Endodermal cell (in vitro differentiated cells): Measurements from ENCODE around the gene CACNB1. TPM values are rescaled to one million over a fixed set of nuclear protein-coding genes. Genes with fewer than 3 reads are reported as not detected.
"Not testable (repeated sequence)": the region's sequence is repeated elsewhere in the genome, so short reads cannot be mapped to it uniquely, and the experiment has no call there.

ENCODE experiments used
- DNase-seq: peaks from one replicate; pipeline ENCODE4 v3.0.0-alpha.2; 2017
- H3K27ac ChIP-seq: 2 replicates; pipeline ENCODE4 v1.5.1; 2013; ENCODE audit warnings: mild to moderate bottlenecking, low read depth, low read length, moderate library complexity
- H3K27me3 ChIP-seq: 2 replicates; pipeline ENCODE4 v1.6.1; 2013; ENCODE audit warnings: mild to moderate bottlenecking, low read length, moderate library complexity; ENCODE audit not compliant: insufficient read depth, control insufficient read depth, poor library complexity, severe bottlenecking
- H3K36me3 ChIP-seq: 2 replicates; pipeline ENCODE4 v1.7.0; 2013; ENCODE audit warnings: mild to moderate bottlenecking, low read length, moderate library complexity; ENCODE audit not compliant: control insufficient read depth, insufficient read depth
- H3K4me1 ChIP-seq: one replicate; pipeline ENCODE4 v1.7.0; 2013; ENCODE audit warnings: low read length; ENCODE audit not compliant: control insufficient read depth, insufficient read depth
- H3K4me3 ChIP-seq: 2 replicates; pipeline ENCODE4 v1.5.1; 2013; ENCODE audit warnings: mild to moderate bottlenecking, low read length, moderate library complexity
- H3K9ac ChIP-seq: 2 replicates; pipeline ENCODE4 v1.6.1; 2013; ENCODE audit warnings: mild to moderate bottlenecking, low read length, moderate library complexity; ENCODE audit not compliant: poor library complexity, severe bottlenecking; ENCODE audit errors: extremely low read depth
- H3K9me3 ChIP-seq: 2 replicates; pipeline ENCODE4 v1.6.1; 2013; ENCODE audit warnings: mild to moderate bottlenecking, low read length, moderate library complexity; ENCODE audit not compliant: control insufficient read depth
- H3K27ac Mint-ChIP-seq: 2 replicates; pipeline ENCODE4 v1.8.0; 2020; ENCODE audit warnings: mixed read lengths
- H3K27me3 Mint-ChIP-seq: 2 replicates; pipeline ENCODE4 v1.8.0; 2021; ENCODE audit warnings: mild to moderate bottlenecking, mixed read lengths; ENCODE audit not compliant: insufficient read depth
- H3K36me3 Mint-ChIP-seq: 2 replicates; pipeline ENCODE4 v1.8.0; 2020; ENCODE audit warnings: low read depth, mixed read lengths
- H3K4me1 Mint-ChIP-seq: 2 replicates; pipeline ENCODE4 v1.8.0; 2020; ENCODE audit warnings: mixed read lengths
- H3K4me3 Mint-ChIP-seq: 2 replicates; pipeline ENCODE4 v1.8.0; 2020; ENCODE audit warnings: mild to moderate bottlenecking, moderate library complexity, mixed read lengths
- H3K9me3 Mint-ChIP-seq: 2 replicates; pipeline ENCODE4 v1.8.0; 2020; ENCODE audit warnings: mild to moderate bottlenecking, mixed read lengths
- WGBS, 2 experiments: methylation state at CpG; one replicate each; pipeline versions ENCODE4 v1.1.5 to v1.1.7; 2013; ENCODE audit warnings: missing lambda C conversion rate in 2 of 2, mixed read lengths in 1 of 2; ENCODE audit not compliant: insufficient coverage in 1 of 2, insufficient read length in 1 of 2; 5-methylcytosine and 5-hydroxymethylcytosine counted together
- total RNA-seq, 2 donors: library from RNA; stranded (reverse); fragmentation: NEBNext Ultra II Directional in 1 of 2; extraction: Animal tissue kit (Norgen Biotek cat#: 25700) in 1 of 2; gene quantifications; 2 replicates in 1 of 2; 3 replicates in 1 of 2; pipeline ENCODE4 v1.2.1, GENCODE V29; 2021
- TF ChIP-seq, protein P1 (sequence below): fragments of 200-600 bp; sonication (generic); conservative IDR thresholded peaks from 2 replicates; pipeline ENCODE4 v1.5.0; 2021; ENCODE audit warnings: antibody characterized with exemption, mild to moderate bottlenecking

Gene CACNB1
- total RNA-seq, 2 donors from 2014 or later = 12.2 to 13.2 TPM

DNA sequence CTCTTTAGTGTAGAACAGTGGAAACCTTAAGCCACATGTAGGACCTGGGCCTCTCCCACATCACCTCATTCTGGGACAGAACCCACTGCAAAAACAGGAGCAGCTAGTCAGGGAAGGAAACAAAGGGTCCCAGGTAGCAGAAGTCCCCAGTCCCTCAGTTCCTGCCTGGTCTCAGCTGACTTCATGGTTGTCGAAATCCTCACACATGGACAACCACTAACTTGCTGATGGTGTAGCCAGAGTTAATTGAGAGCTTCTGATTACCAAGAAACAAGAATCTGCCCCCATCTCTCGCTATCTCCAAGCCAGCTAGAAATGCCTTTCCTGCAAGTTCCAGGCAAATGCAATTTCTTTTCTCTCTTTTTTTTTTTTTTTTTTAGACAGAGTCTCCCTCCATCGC is 28.0 kb downstream of the CACNB1 start:
- TF ChIP-seq, protein P1, sequence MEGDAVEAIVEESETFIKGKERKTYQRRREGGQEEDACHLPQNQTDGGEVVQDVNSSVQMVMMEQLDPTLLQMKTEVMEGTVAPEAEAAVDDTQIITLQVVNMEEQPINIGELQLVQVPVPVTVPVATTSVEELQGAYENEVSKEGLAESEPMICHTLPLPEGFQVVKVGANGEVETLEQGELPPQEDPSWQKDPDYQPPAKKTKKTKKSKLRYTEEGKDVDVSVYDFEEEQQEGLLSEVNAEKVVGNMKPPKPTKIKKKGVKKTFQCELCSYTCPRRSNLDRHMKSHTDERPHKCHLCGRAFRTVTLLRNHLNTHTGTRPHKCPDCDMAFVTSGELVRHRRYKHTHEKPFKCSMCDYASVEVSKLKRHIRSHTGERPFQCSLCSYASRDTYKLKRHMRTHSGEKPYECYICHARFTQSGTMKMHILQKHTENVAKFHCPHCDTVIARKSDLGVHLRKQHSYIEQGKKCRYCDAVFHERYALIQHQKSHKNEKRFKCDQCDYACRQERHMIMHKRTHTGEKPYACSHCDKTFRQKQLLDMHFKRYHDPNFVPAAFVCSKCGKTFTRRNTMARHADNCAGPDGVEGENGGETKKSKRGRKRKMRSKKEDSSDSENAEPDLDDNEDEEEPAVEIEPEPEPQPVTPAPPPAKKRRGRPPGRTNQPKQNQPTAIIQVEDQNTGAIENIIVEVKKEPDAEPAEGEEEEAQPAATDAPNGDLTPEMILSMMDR = no peak

DNA sequence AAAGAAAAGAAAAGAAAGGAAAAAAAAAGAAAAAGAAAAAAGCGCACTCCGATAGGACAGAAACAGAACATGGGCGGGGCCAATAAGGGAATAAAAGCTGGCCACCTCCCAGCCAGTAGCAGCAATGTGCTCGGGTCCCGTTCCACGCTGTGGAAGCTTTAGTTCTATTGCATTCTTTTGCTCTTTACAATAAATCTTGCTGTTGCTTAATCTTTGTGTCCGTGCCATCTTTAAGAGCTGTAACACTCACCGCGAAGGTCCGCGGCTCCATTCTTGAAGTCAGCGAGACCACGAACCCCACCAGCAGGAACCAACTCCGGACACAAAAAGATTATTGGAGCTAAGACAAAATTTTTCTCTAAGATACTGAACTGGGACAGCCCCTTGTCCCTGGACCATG is 28.4 kb downstream of the CACNB1 start:
- no peak for DNase-seq
- peaks cover 42% of the 10 kb centered on the region for H3K27me3 Mint-ChIP-seq
- H3K9me3 ChIP-seq = no peaks in the 10 kb centered on the region
- peaks cover 24% of the 10 kb centered on the region for H3K27me3 ChIP-seq
- no peak overlapping the region for H3K9ac ChIP-seq
- no peaks in the 10 kb centered on the region for H3K4me1 ChIP-seq
- TF ChIP-seq, protein P1 = no peak
- peaks cover 7% of the 10 kb centered on the region for H3K9me3 Mint-ChIP-seq
- H3K4me3 Mint-ChIP-seq = no peak overlapping the region
- H3K27ac ChIP-seq = no peak overlapping the region
- H3K36me3 ChIP-seq = no peaks in the 10 kb centered on the region
- no peak overlapping the region for H3K27ac Mint-ChIP-seq
- 95 to 97% methylated on average over 14 of the region's 14 CpGs for WGBS, 2 experiments
- H3K4me3 ChIP-seq = no peak overlapping the region
- H3K36me3 Mint-ChIP-seq = no peaks in the 10 kb centered on the region
- peaks cover 10% of the 10 kb centered on the region for H3K4me1 Mint-ChIP-seq

More for the DNA sequence above, 28.0 kb downstream of the CACNB1 start:
- Histone ChIP-seq H3K27ac (no peak overlapping the region), H3K36me3 (no peaks in the 10 kb centered on the region), H3K9ac (no peak overlapping the region), H3K4me3 (no peak overlapping the region), H3K27me3 (peaks cover 24% of the 10 kb centered on the region), H3K4me1 (no peaks in the 10 kb centered on the region), H3K9me3 (no peaks in the 10 kb centered on the region)
- Mint-ChIP-seq H3K27ac (no peak overlapping the region), H3K4me3 (no peak overlapping the region), H3K27me3 (peaks cover 40% of the 10 kb centered on the region), H3K4me1 (peaks cover 10% of the 10 kb centered on the region), H3K9me3 (peaks cover 7% of the 10 kb centered on the region), H3K36me3 (no peaks in the 10 kb centered on the region)
- no peak for DNase-seq
- WGBS, 2 experiments = 95 to 99% methylated on average over 2 to 3 of the region's 3 CpGs

DNA sequence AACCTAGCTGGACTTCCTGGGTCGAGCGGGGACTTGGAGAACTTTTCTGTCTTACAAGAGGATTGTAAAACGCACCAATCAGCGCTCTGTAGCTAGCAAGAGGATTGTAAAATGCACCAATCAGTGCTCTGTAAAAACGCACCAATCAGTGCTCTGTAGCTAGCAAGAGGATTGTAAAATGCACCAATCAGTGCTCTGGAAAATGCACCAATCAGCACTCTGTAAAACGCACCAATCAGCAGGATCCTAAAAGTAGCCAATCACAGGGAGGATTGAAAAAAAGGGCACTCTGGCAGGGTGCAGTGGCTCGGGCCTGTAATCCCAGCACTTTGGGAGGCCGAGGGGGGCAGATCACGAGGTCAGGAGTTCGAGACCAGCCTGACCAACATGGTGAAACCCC is 29.0 kb downstream of the CACNB1 start:
- not testable (repeated sequence) for H3K27ac Mint-ChIP-seq, DNase-seq, H3K4me3 ChIP-seq, H3K9me3 ChIP-seq, H3K27ac ChIP-seq, H3K9me3 Mint-ChIP-seq, H3K4me1 ChIP-seq, H3K36me3 Mint-ChIP-seq, H3K36me3 ChIP-seq, H3K4me3 Mint-ChIP-seq, H3K9ac ChIP-seq
- Mint-ChIP-seq H3K27me3 (peaks cover 45% of the 10 kb centered on the region), H3K4me1 (peaks cover 10% of the 10 kb centered on the region)
- peaks cover 24% of the 10 kb centered on the region for H3K27me3 ChIP-seq
- WGBS, 2 experiments = 97 to 98% methylated on average over 10 of the region's 10 CpGs

DNA sequence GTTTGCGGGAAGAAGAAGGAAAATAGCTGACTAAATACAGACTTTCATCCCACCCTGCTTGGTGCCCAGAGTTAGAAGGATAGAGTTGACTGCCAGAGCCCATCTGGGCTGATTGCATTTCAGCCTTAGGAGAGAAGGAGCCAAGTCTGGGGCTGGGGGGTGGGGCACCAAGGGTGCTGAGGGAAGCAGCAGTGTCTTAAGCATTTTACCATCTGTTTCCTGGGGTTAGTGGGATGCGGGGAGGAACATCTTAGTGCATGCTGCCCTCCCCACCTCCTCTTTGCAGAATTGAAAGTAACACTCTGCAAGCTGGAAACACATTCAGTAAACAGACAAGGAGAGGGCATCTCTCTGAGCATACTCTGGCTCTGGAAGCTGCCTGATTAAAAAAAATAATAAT is 30.0 kb downstream of the CACNB1 start:
- TF ChIP-seq, protein P1 = no peak
- H3K9me3 Mint-ChIP-seq = peaks cover 7% of the 10 kb centered on the region
- peaks cover 10% of the 10 kb centered on the region for H3K4me1 Mint-ChIP-seq
- H3K36me3 ChIP-seq = no peaks in the 10 kb centered on the region
- H3K36me3 Mint-ChIP-seq = no peaks in the 10 kb centered on the region
- no peak overlapping the region for H3K27ac ChIP-seq
- no peak for DNase-seq
- peaks cover 24% of the 10 kb centered on the region for H3K27me3 ChIP-seq
- H3K4me1 ChIP-seq = no peaks in the 10 kb centered on the region
- WGBS, 2 experiments = 78 to 88% methylated on average over 1 to 2 of the region's 2 CpGs
- no peak overlapping the region for H3K9ac ChIP-seq
- no peaks in the 10 kb centered on the region for H3K9me3 ChIP-seq
- no peak overlapping the region for H3K4me3 ChIP-seq
- no peak overlapping the region for H3K27ac Mint-ChIP-seq
- H3K4me3 Mint-ChIP-seq = no peak overlapping the region
- peaks cover 50% of the 10 kb centered on the region for H3K27me3 Mint-ChIP-seq
